HG03060 (cell line): ENCODE data around the gene CD226.
"Not testable (repeated sequence)": the region's sequence is repeated elsewhere in the genome, so short reads cannot be mapped to it uniquely, and the experiment has no call there.

ENCODE experiments used
- ATAC-seq: cut with Tn5 transposase; IDR thresholded peaks from one replicate; pipeline ENCODE4 v1.9.1; 2021; ENCODE audit warnings: low read depth, moderate number of reproducible peaks; ENCODE audit not compliant: unreplicated experiment

Gene CD226

GRCh38 chr18:69916412-69916811, 31.3 kb downstream of the CD226 start:
- no peak for ATAC-seq

- no peak for ATAC-seq
Observed at GRCh38 chr18:69908838-69909237, 38.8 kb downstream of the CD226 start.

GRCh38 chr18:69906765-69907164, 40.9 kb downstream of the CD226 start:
- no peak for ATAC-seq

DNA sequence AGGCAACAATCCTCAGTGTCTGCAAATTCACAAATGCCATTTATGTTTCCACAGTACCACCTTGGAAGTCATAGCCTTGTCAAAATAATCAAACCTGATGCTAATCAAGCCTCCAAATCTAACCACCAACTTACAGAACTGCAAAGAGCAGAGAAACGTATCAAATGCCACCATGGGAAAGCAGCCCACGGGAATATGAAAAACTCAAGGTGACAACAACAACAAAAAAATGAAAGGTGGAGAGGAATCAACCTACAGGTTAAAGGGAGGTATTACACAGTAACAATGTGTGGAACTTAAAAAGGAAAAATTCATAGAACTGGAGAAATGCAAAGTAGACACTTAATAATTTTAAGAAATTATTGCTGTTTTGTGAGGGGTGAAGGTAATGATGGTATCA, 46.7 kb downstream of the CD226 start:
- ATAC-seq, result no peak

- ATAC-seq, result not testable (repeated sequence)
Observed at GRCh38 chr18:69899154-69899923, 48.3 kb downstream of the CD226 start.

DNA sequence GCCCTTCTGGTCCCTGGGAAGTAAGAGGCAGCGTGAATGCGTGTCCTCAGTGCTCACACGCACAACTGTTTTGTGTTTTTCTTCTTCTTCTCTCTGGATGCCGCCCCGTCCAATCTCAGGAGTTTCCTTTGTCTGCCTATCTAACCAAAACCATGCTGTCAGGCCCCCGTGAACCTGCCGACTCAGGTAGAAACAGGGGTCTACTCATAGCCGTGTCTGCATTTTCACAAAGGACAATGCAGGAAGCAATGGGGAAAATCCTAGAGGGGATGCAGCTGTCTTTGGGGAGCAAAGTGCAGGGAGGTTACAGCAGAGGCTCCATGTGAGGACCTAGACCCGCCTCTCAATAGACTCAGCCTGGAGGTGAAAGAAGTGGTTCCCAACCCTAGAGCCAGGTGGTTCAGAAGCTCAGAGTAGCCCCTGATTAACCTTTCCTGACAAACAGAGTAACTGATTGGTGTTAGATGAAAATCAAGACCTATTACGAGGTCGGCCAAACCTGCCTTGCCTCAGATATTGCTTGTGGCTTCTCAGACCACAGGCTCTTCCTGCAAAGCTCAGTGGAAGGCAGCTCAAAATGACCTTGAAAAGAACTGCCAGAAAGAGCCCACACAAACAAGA, 49.3 kb downstream of the CD226 start:
- ATAC-seq, result no peak

- ATAC-seq, result no peak
Observed at GRCh38 chr18:69897397-69898108, 50.1 kb downstream of the CD226 start.

GRCh38 chr18:69895066-69896047, 52.3 kb downstream of the CD226 start:
- ATAC-seq, result no peak

DNA sequence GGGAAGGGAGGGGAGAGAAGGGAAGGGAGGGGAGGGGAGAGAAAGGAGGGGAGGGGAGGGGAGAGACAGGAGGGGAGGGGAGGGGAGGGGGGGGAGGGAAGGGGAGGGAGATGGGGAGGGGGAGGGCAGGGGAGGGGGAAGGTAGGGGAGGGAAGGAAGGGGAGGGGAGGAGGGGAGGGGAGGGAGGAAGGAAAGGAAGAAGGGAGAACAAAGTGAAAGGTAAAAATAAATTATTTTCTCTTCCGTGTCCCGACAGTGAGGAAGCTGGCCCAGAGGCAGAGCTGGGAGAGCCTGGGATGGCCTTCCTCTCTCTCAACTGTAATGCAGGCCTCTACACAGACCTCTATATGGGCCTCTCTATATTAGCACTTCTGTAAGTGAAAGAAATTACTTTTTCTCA, 53.2 kb downstream of the CD226 start:
- ATAC-seq, result no peak

- no peak for ATAC-seq
Observed at GRCh38 chr18:69890558-69890957, 57.1 kb downstream of the CD226 start.

- ATAC-seq, result no peak
Observed at GRCh38 chr18:69889009-69889408, 58.7 kb downstream of the CD226 start.

DNA sequence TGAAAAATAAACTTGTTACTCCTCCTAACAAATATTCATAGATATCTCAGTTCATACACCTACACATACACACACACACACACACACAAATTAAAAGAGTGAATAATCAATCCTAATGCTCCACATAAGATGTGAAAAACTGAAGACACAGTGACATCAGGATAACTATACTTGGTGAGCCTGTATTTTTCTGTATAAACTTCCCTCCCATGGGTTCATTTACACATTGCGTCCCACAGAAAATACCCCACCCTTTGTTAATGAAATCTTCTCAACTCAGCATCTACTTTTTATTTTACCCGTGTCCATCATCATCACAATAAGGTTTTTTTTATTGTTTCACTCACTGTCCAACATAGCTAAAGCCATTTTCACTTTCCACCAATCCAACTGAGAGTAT, 60.4 kb downstream of the CD226 start:
- no peak for ATAC-seq

- ATAC-seq, result peak; percentile 78
Observed at GRCh38 chr18:69885841-69886531, 61.7 kb downstream of the CD226 start.

DNA sequence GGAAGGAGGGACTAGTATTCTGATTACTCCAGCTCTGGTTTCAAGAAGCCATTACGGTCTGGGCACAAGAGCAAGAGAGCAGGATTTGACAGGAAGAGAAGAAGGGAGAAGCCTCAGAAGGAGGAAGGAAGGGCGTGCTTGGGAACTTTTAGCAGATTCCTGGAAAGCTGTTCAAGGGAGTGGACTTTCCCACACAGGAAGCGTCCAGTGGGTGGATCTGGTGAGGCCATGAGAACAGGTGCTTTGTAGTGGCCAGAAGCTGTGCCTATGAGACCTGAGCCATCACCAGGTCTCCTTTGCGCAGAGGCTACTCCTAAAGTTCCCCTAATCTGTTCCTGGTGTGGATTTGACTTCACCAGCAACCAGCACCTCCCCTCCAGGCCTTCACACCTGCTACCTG, 62.3 kb downstream of the CD226 start:
- no peak for ATAC-seq

DNA sequence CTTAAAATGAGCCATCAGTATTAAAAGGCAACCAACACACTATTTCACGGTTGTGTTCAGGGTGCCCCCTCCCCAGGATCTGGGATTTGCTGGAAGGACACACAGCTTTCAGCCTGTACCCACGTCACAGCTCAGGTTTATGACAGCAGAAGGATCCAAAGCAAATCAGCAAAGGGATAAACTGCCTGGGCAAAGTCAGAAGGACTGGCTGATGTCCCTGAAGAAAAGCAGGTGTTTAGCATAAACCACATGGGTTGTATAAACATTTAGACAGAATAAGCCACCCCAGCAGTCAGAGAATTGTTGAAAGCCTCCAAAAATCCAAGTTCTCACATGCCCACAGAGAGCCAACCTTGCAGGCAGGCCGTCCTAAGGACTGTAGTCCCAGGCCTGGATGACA, 63.9 kb downstream of the CD226 start:
- no peak for ATAC-seq

DNA sequence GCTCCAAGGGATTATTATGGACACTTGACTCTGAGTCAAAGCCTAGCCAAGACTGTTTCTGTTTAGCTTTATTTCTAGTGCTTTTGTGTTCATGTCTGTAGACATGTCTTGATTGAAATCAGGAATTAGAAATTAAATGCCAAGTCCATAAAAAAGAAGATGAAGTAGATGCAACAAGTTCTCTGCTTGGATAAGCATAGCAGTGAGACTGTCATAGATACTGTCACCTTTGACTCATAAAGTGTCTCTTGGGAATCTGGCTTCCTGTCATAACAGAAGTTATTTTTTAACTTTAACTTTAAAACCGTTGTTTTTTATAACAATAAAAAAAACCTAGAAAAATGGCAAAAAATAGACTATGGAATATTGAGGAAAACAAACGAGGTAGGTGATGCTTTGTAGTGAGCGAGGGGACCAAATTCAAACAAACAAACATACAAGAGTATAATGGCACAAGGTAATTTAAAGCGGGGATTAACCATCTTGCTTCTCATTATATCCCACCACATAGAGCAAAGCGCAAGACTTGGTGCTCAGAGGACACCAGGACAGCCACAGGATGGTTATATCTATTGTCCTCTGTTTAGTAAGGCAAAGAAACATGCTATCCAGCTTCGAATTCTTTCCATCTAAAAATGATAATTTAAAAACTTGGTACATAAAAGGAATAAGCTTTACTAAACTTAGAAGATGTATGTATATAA, 64.6 kb downstream of the CD226 start:
- peak; percentile 29 for ATAC-seq

DNA sequence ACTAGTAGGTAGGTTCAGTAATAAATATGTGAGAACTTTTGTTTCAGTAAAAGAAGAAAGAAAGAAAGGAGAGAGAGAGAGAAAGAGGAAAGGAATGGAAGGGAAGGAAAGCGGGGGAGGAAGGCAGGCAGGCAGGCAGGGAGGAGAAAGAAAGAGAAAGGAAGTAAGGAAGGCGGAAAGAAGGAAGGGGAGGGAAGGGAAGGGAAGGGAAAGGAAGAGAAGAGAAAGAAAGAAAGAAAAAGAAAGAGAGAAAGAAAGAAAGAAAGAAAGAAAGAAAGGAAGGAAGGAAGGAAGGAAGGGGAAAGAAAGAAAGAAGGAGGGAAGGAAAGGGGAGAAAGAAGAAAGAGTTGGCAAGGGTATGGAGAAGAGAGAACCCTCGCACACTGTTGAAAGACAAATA, 67.6 kb downstream of the CD226 start:
- ATAC-seq, result no peak

GRCh38 chr18:69879051-69879450, 68.6 kb downstream of the CD226 start:
- not testable (repeated sequence) for ATAC-seq

- ATAC-seq, result no peak
Observed at GRCh38 chr18:69878213-69878933, 69.3 kb downstream of the CD226 start.
